Gastrocnemius medialis (tissue), 4 donors: ENCODE measurements around the gene REPS2. TPM values are rescaled to one million over a fixed set of nuclear protein-coding genes. Genes with fewer than 3 reads are reported as not detected.

Source experiments
- ATAC-seq, 2 donors: fragments of 150-250 bp; one replicate each; pipeline ENCODE4 v1.9.1; 2016
- DNase-seq, 2 donors: peaks; one replicate each; pipeline ENCODE4 v3.0.0-alpha.2; 2019
- H3K27ac ChIP-seq, 4 donors: fragments of 200-600 bp; sonication (generic); 1 replicate in 1 of 4; 2 replicates in 3 of 4; pipeline ENCODE4 v1.5.1; 2016 to 2018; ENCODE audit warnings: mild to moderate bottlenecking in 2 of 4, moderate library complexity in 1 of 4
- H3K27me3 ChIP-seq, 3 donors: fragments of 200-600 bp; sonication (generic) in 2 of 3; 1 replicate in 1 of 3; 2 replicates in 2 of 3; pipeline versions ENCODE4 v1.5.1 to v1.6.0; 2016 to 2019; ENCODE audit warnings: mild to moderate bottlenecking in 1 of 3, moderate library complexity in 1 of 3
- H3K36me3 ChIP-seq, 2 donors: fragments of 200-600 bp; sonication (generic) in 1 of 2; one replicate each; pipeline ENCODE4 v1.5.1; 2017 to 2018
- H3K4me1 ChIP-seq, 2 donors: fragments of 200-600 bp; sonication (generic) in 1 of 2; one replicate each; pipeline ENCODE4 v1.5.1; 2016 to 2017; ENCODE audit warnings: mild to moderate bottlenecking in 2 of 2
- H3K4me3 ChIP-seq, 4 donors: fragments of 200-600 bp; sonication (generic) in 3 of 4; 1 replicate in 1 of 4; 2 replicates in 3 of 4; pipeline ENCODE4 v1.5.1; 2016 to 2019; ENCODE audit warnings: mild to moderate bottlenecking in 2 of 4
- H3K9me3 ChIP-seq, 3 donors: fragments of 200-600 bp; sonication (generic) in 2 of 3; 1 replicate in 1 of 3; 2 replicates in 2 of 3; pipeline ENCODE4 v1.5.1; 2016 to 2019
- CTCF ChIP-seq, 5 experiments: fragments of 450-650 bp in 3 of 5; fragments of 200-600 bp in 2 of 5; sonication (generic) in 2 of 5; IDR thresholded peaks in 4 of 5; conservative IDR thresholded peaks in 1 of 5; 1 replicate in 4 of 5; 2 replicates in 1 of 5; pipeline ENCODE4 v1.5.1; 2016 to 2019; ENCODE audit warnings: antibody characterized with exemption in 5 of 5, mild to moderate bottlenecking in 3 of 5, moderate library complexity in 3 of 5
- POLR2A ChIP-seq, 2 donors: fragments of 450-650 bp; IDR thresholded peaks; one replicate each; pipeline ENCODE4 v1.6.1; 2017; ENCODE audit warnings: antibody characterized with exemption in 2 of 2, mild to moderate bottlenecking in 2 of 2, moderate library complexity in 2 of 2
- in situ Hi-C, 4 donors: fragments of 200-750 bp; cut with MboI; loops; one replicate each; pipeline versions ENCODE4 v1.15.0 to v1.8.0; 2017; ENCODE audit warnings: low sequenced_read_pairs in 4 of 4
- intact Hi-C: fragments of 100-400 bp; cut with DNase I; formaldehyde crosslinking; loops from one replicate; pipeline ENCODE4 v1.15.1; 2023; ENCODE audit warnings: low total_unique reads
- total RNA-seq, 4 donors: library from RNA; depleted of rRNA; stranded (reverse); fragments of >200 nt; gene quantifications; one replicate each; pipeline versions ENCODE4 v1.1.0 to v1.2.3, GENCODE V29; 2016

The REPS2 gene
- total RNA-seq, 4 donors from 2014 or later, result 1.8 to 8.8 (median 3.2) TPM

DNA sequence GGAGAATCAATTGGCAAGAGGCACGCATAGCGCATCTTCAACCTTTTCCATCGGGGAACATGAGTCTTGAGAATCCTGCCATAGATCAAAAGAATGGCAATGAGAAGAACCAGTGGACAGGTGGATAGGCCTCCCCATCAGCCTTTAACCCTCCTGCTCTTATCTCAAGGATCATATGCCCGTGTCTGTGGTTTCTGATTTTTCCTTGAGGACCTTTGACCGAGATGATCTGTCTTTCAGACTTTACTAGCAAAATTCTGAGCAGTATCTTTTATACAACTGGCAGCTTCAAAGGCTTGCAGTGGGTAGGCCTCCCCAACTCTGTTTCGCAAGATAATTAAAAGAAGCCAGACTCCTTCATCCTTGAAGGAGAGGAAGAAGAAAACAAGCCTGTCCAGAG lies 174.4 kb downstream of the REPS2 start:
- no peaks in the 10 kb centered on the region for H3K9me3 ChIP-seq
- no peaks in the 10 kb centered on the region for H3K27me3 ChIP-seq
- no peak overlapping the region for H3K4me3 ChIP-seq
- H3K27ac ChIP-seq, result no peak overlapping the region
- in situ Hi-C loops (no loop called here), intact Hi-C loops (no loop called here)
- ATAC-seq (no peak), DNase-seq (no peak)
- no peaks in the 10 kb centered on the region for H3K4me1 ChIP-seq
- no peak for TF ChIP-seq CTCF (IDR thresholded peaks at IDR 0.05 in 4 of 5, conservative IDR thresholded peaks at IDR 0.05 in 1 of 5)
- TF ChIP-seq POLR2A (IDR thresholded peaks at IDR 0.05), result no peak
- H3K36me3 ChIP-seq, result no peaks in the 10 kb centered on the region

GRCh38 chrX:17154001-17154400 lies 207.5 kb downstream of the REPS2 start:
- DNase-seq, result no peak
- Histone ChIP-seq H3K9me3 (no peaks in the 10 kb centered on the region), H3K36me3 (no peaks in the 10 kb centered on the region), H3K4me3 (no peak overlapping the region), H3K27ac (no peak overlapping the region), H3K27me3 (no peaks in the 10 kb centered on the region), H3K4me1 (no peaks in the 10 kb centered on the region)
- ATAC-seq, result no peak
- intact Hi-C loops, result no loop called here
- in situ Hi-C loops, result no loop called here
- TF ChIP-seq CTCF (IDR thresholded peaks at IDR 0.05 in 4 of 5, conservative IDR thresholded peaks at IDR 0.05 in 1 of 5) (no peak), POLR2A (IDR thresholded peaks at IDR 0.05) (no peak)

DNA sequence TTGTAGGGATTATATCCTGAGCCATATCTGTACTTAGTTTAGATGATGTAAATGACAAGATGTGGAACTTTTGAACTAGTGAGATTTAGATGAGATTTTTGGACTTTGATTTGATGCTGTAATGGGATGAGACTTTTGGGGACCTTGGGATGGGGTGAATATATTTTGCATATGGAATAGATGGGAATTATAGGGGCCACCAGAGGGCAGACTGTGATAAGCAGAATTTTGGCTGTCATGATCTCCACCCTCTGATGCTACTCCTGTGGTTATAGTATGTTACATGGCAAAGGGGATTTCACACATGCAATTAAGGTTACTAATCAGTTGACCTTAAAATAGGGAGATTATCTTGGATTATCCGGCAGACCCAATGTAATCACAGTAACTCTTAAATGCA lies 214.5 kb downstream of the REPS2 start:
- intact Hi-C loops, result no loop called here
- no peaks in the 10 kb centered on the region for H3K4me1 ChIP-seq
- no peak overlapping the region for H3K27ac ChIP-seq
- H3K9me3 ChIP-seq, result peaks cover 0 to 13% (median 8%) of the 10 kb centered on the region in 3 donors
- no peak overlapping the region for H3K4me3 ChIP-seq
- peaks cover 0 to 1% (median 0%) of the 10 kb centered on the region in 3 donors for H3K27me3 ChIP-seq
- TF ChIP-seq POLR2A (IDR thresholded peaks at IDR 0.05) (no peak), CTCF (IDR thresholded peaks at IDR 0.05 in 4 of 5, conservative IDR thresholded peaks at IDR 0.05 in 1 of 5) (no peak)
- DNase-seq (no peak), ATAC-seq (no peak)
- in situ Hi-C loops, result no loop called here
- H3K36me3 ChIP-seq, result no peaks in the 10 kb centered on the region

DNA sequence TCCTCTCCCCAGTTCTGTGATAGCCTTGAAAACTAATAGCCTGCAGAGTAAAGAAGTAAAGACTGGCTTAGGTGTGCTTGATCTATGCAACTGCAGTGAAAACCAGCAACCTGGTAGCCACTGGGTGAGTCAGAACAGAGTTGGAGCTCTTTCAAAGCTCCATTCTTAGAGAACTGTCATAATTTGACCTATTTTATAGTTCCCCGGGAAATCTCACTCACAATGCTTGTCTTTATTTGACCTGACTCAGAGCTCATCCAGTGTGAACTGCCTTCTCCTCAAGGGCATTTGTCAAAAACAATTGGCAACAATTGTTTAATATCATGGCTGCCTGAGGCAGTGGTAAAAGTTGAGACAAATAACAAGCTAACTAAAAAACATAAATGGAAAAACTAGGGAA lies 215.5 kb downstream of the REPS2 start:
- Histone ChIP-seq H3K36me3 (no peaks in the 10 kb centered on the region), H3K4me1 (no peaks in the 10 kb centered on the region), H3K4me3 (no peak overlapping the region), H3K9me3 (peaks cover 0 to 13% (median 8%) of the 10 kb centered on the region in 3 donors), H3K27ac (no peak overlapping the region), H3K27me3 (peaks cover 0 to 4% (median 0%) of the 10 kb centered on the region in 3 donors)
- TF ChIP-seq POLR2A (IDR thresholded peaks at IDR 0.05) (no peak), CTCF (IDR thresholded peaks at IDR 0.05 in 4 of 5, conservative IDR thresholded peaks at IDR 0.05 in 1 of 5) (no peak)
- intact Hi-C loops (no loop called here), in situ Hi-C loops (no loop called here)
- no peak for ATAC-seq
- DNase-seq, result no peak

DNA sequence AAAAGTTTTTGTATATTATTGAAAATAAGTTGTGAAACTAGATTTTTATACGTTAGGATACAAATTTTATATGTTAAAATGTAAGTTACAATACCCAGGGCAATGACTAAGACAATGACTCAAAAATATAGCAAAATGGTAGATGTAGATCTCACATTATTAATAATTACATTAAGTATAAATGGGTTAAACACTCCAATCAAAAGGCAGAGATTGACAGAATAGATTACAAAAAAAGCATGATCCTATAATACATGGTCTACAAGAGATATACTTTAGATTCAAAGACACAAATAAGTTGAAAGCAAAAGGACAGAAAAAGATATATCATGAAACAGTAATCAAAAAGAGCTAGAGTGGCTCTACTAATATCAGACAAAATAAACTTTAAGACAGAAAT lies 217.6 kb downstream of the REPS2 start:
- intact Hi-C loops, result no loop called here
- peaks cover 0 to 13% (median 8%) of the 10 kb centered on the region in 3 donors for H3K9me3 ChIP-seq

More for the DNA sequence above, 217.6 kb downstream of the REPS2 start:
- no peak overlapping the region for H3K27ac ChIP-seq
- no peak for ATAC-seq
- TF ChIP-seq POLR2A (IDR thresholded peaks at IDR 0.05) (no peak), CTCF (IDR thresholded peaks at IDR 0.05 in 4 of 5, conservative IDR thresholded peaks at IDR 0.05 in 1 of 5) (no peak)
- H3K4me1 ChIP-seq, result no peaks in the 10 kb centered on the region
- no peak overlapping the region for H3K4me3 ChIP-seq
- H3K27me3 ChIP-seq, result peaks cover 0 to 4% (median 0%) of the 10 kb centered on the region in 3 donors
- no peak for DNase-seq
- in situ Hi-C loops, result no loop called here
- H3K36me3 ChIP-seq, result no peaks in the 10 kb centered on the region
